GM19468 (cell line): ENCODE results near the gene SLC6A16.
"Not testable (repeated sequence)": the region's sequence is repeated elsewhere in the genome, so short reads cannot be mapped to it uniquely, and the experiment has no call there.

Experiments
- ATAC-seq: cut with Tn5 transposase; IDR thresholded peaks from one replicate; pipeline ENCODE4 v1.9.1; 2021; ENCODE audit warnings: mild to moderate bottlenecking, moderate library complexity, moderate number of reproducible peaks; ENCODE audit not compliant: unreplicated experiment; ENCODE audit errors: extremely low read depth

SLC6A16 gene

GRCh38 chr19:49324801-49325576 is at the start of gene SLC6A16:
SLC6A16 (minus strand) TSS chr19:49325191; CDS start chr19:49311347, 13,844 bp downstream.
- no peak for ATAC-seq

GRCh38 chr19:49373174-49373573 is 48.2 kb upstream of the SLC6A16 start:
- ATAC-seq, result not testable (repeated sequence)

GRCh38 chr19:49371184-49371583 is 46.2 kb upstream of the SLC6A16 start:
- no peak for ATAC-seq

GRCh38 chr19:49368711-49369358 is 43.8 kb upstream of the SLC6A16 start:
- ATAC-seq, result no peak

- no peak for ATAC-seq
Measured at GRCh38 chr19:49366110-49366509, 41.1 kb upstream of the SLC6A16 start.

GRCh38 chr19:49364083-49364737 is 39.2 kb upstream of the SLC6A16 start:
- ATAC-seq, result no peak

GRCh38 chr19:49363268-49364082 is 38.5 kb upstream of the SLC6A16 start, which contains the start of gene DKKL1:
DKKL1 (plus strand) TSS chr19:49363877; CDS start chr19:49363999, 122 bp downstream.
- no peak for ATAC-seq

- no peak for ATAC-seq
Measured at GRCh38 chr19:49362929-49363267, 37.9 kb upstream of the SLC6A16 start.

GRCh38 chr19:49362048-49362928 is 37.3 kb upstream of the SLC6A16 start, which contains the start of gene TEAD2:
TEAD2 (minus strand) TSS chr19:49362416; CDS start chr19:49360075, 2,341 bp downstream.
- no peak for ATAC-seq

GRCh38 chr19:49361438-49362047 is 36.6 kb upstream of the SLC6A16 start:
- no peak for ATAC-seq

- ATAC-seq, result no peak
Measured at GRCh38 chr19:49359851-49360820, 35.1 kb upstream of the SLC6A16 start.

- ATAC-seq, result no peak
Measured at GRCh38 chr19:49357186-49357585, 32.2 kb upstream of the SLC6A16 start.

GRCh38 chr19:49356382-49356781 is 31.4 kb upstream of the SLC6A16 start:
- no peak for ATAC-seq

GRCh38 chr19:49355909-49356353 is 30.9 kb upstream of the SLC6A16 start:
- no peak for ATAC-seq

- no peak for ATAC-seq
Measured at GRCh38 chr19:49349567-49349966, 24.6 kb upstream of the SLC6A16 start.

GRCh38 chr19:49348305-49349189 is 23.6 kb upstream of the SLC6A16 start:
- no peak for ATAC-seq

- no peak for ATAC-seq
Measured at GRCh38 chr19:49347835-49348234, 22.8 kb upstream of the SLC6A16 start.
